GM11168 (cell line): ENCODE measurements around the gene CAND2.
"Not testable (repeated sequence)": the region's sequence is repeated elsewhere in the genome, so short reads cannot be mapped to it uniquely, and the experiment has no call there.

Source experiments
- in situ Hi-C: fragments of 300-500 bp; cut with MboI; formaldehyde crosslinking; loops from one replicate; pipeline ENCODE4 v1.12.0; 2022; ENCODE audit warnings: low sequenced_read_pairs; ENCODE audit not compliant: unreplicated experiment

CAND2 gene

DNA sequence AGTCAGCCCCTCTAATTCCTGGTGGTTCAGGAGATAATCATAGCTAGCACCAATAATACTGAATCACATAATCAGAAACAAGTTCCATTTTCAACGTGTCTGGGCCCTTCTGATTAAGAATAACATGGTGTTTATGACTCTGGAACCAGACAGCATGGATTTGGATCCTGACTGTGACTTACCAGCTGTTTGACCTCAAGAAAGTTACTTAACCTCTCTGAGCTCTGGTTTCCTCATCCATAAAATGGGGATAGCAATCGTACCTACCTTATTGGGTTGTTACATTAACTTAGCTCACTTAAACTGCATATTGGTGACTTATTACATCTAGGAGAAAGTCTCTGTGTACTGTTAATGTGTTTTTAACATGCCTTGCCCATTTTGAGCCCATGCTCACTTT lies 26.7 kb upstream of the CAND2 start:
- in situ Hi-C loops, result no loop called here

GRCh38 chr3:12771236-12771635 lies 25.2 kb upstream of the CAND2 start:
- in situ Hi-C loops, result no loop called here

- in situ Hi-C loops, result no loop called here
Observed at GRCh38 chr3:12772462-12772861, 24.0 kb upstream of the CAND2 start.

- in situ Hi-C loops, result no loop called here
Observed at GRCh38 chr3:12773030-12773709, 23.3 kb upstream of the CAND2 start.

DNA sequence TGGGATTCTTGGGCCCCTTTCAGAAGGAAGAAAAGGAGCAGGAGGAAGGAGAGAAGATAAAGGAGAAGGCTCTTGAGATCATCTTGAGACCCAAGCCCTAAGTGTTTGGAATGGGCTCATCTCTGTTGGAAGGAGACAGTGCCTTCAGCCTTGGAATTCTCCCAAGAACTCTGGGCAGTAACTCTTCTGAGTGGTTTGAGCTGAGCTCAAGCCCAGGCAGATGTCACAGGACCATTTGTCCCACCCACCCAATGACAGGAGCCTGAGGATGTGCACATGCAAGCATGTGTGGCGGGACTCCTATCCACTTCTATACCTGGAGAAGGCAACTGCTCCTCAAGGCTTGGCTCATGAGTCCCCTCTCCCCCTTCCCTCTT lies 22.8 kb upstream of the CAND2 start:
- in situ Hi-C loops, result no loop called here

DNA sequence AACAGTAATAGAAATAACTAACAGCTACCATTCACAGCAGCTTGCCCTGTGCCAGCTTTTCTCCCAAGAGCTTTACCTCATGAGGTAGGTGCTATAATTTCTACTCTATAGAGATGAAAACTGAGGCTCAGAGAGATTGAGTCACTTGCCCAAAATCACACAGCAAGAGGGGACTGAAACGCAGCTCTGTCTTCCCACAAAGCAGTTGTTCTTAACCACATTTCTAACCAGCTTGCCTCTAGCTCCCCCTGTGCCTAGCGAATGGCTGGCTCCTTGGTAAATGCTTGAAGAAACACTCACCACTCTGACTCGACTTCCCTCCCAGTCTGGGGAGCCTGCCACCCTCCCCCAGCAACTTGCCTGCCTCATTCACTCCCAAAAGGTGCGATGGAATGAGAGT lies 21.9 kb upstream of the CAND2 start:
- in situ Hi-C loops, result no loop called here

GRCh38 chr3:12775226-12775625 lies 21.3 kb upstream of the CAND2 start:
- in situ Hi-C loops, result no loop called here

DNA sequence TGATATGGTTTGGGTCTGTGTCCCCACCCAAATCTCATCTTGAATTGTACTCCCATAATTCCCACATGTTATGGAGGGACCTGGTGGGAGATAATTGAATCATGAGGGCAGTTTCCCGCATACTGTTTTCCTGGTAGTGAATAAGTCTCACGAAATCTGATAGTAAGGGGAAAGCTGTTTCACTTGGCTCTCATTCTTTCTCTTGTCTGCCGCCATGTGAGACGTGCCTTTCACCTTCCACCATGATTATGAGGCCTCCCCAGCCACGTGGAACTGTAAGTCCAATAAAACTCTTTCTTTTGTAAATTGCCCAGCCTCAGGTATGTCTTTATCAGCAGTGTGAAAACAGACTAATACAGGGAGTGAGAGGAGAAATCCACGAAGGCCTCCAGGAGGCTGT lies 20.5 kb upstream of the CAND2 start:
- in situ Hi-C loops, result not testable (repeated sequence)

DNA sequence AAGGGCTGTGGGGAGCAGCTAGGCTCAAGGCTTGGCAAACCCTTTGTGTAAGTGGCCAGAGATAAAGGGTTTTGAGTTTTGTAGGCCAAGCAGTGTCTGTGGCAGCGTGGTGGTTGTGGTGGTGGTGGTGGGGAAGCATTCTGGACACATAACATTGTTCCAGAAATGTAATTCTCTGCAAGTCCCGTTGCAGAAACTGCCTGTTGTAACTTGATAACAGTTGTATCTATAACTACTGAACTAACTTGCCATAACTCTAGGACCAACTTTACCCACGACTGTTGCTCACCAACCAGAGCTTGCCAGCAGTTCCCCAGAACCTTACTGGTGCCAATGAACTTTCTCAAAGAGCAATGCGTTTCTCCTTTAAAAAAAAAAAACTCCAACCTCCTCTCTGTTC lies 19.3 kb upstream of the CAND2 start:
- in situ Hi-C loops, result no loop called here

GRCh38 chr3:12780751-12781150 lies 15.7 kb upstream of the CAND2 start:
- in situ Hi-C loops, result no loop called here

- in situ Hi-C loops, result no loop called here
Observed at GRCh38 chr3:12782172-12782815, 14.2 kb upstream of the CAND2 start.

DNA sequence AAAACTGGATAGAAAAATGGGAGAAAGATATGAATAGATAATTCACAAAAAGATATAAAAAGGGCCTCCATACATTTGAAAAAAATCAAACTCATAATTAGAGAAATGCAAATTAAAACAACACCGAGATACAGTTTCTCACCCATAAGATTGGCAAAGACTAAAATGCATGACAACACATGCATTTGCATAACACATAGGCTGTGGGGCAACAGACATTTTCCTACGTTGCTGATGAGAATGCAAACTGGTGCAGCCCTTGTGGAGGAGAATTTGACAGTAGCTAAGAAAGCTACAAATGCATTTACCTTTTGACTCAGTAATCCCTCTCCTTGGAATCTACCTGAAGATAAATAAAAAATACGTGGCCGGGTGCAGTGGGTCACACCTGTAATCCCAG lies 11.4 kb upstream of the CAND2 start:
- in situ Hi-C loops, result no loop called here

DNA sequence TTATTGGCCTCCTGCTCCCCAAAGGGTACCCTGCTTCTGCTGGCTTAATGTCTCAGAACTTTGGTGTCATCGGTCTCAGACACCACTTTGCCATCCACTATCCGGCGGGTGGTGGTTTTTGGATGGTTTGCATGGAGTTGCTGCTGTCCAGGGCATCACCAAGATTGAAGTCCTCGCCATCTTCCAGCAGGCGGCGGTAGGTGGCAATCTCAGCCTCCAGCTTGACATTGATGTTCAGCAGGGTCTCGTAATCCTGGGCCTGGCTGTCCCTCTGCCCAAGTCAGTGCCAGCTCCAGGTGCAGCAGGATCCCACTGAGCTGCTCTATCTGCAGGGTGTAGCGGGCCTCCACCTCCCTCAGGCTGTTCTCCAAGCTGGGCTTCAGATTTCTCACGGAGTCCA lies 9.1 kb upstream of the CAND2 start:
- in situ Hi-C loops, result not testable (repeated sequence)

DNA sequence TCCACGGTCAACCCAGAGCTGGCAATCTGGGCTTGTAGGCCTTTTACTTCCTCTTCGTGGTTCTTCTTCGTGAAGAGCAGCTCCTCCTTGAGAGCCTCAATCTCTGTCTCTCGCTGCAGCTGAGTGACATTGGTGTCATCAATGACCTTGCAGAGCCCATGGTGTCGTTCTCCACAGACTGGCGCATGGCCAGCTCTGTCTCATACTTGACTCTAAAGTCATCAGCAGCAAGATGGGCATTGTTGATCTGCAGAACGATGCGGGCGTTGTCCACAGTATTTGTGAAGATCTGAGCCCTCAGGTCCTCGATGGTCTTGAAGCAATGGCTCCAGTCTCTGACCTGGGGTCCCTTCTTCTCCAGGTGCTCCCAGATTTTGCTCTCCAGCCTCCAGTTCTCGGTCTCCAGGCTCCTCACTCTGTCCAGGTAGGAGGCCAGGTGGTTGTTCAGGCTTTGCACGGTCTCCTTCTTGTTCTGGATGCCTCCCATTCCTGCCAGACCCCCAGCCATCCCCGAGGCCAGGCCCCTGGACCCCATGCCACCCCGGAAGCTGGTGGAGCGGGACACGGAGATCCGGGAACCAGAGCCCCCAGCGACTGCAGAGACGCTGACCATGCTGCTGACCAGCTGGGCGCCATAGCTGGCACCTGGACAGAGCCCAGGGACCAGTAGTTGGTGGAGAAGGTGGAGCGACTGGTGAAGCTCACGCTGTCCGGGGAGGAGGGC lies 8.4 kb upstream of the CAND2 start:
- in situ Hi-C loops, result not testable (repeated sequence)

DNA sequence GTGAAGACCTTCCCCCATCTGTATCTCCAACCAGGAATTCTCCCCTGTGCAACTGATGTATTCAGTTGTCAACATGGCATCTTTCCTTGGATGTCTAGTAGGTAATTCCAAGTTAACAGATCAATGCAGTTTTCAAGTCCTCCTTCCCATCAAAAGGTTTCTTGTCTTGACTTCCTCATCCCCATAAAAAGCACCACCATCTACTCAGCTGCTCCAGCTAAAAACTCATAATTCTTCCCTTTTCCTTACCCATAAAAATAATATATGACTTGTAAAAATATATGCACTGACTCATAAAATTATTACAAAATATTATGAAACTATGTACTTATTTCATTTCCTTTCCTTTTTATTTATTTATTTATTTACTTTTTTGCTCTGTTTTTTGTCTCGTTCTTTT lies 5.0 kb upstream of the CAND2 start:
- in situ Hi-C loops, result no loop called here

DNA sequence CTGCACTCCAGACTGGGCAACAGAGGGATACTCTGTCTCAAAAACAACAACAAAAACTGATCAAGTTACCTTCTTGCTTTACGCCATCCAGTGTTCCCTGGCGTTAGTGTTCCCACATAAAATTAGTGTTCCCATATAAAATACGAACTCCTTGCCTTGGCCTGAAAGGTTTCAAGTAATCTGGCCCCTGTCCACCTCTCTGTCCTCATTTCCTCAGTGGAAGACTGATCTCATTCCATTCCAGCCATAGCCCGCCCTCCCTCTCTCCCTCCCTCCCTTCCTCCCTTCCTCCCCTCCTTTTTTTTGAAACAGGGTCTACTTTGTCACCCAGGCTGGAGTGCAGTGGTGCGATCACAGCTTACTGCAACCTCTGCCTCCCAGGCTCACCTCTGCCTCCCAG lies 2.8 kb upstream of the CAND2 start:
- in situ Hi-C loops, result no loop called here

GRCh38 chr3:12797124-12797891 lies 828 bp downstream of the CAND2 start:
- in situ Hi-C loops, result no loop called here

DNA sequence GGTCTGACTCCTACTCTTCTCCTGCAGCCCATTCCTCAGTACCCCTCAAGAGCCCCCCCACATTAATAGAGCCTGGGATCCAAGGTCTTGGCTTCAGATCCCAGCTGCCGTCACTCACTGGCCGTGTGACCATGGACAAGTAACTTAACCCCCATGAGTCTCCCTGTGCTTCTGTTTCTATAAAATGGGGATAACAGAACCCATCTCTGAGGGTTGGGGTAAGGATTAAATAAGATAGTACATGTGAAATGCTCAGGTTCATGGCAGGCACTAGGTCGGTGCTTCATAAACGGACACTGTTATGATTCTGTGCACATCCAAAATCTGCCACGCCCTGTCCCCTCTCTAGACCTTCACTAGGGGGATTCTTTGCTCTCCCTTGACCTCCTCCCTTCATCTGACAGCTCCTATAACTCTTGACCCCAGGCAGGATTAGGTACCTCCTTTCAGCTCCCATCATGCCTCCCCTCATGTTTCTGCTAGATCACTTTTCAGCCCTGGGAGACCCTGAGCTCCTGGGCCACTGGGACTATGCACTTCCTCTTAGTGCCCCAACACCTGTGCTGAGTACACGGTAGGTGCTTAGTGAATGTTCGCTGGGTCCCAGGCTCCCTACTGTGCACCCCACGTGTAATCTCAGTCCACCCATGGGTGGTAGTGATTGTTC lies 1.5 kb downstream of the CAND2 start:
- in situ Hi-C loops, result no loop called here

GRCh38 chr3:12798559-12799179 lies 2.2 kb downstream of the CAND2 start:
- in situ Hi-C loops, result no loop called here
